HG03280 (cell line): ENCODE results near the gene MLST8.
"Not testable (repeated sequence)": the region's sequence is repeated elsewhere in the genome, so short reads cannot be mapped to it uniquely, and the experiment has no call there.

Source experiments
- ATAC-seq: cut with Tn5 transposase; IDR thresholded peaks from one replicate; pipeline ENCODE4 v1.9.1; 2021; ENCODE audit warnings: mild to moderate bottlenecking, moderate library complexity; ENCODE audit not compliant: unreplicated experiment

Gene MLST8

GRCh38 chr16:2190002-2190658 lies 15.1 kb upstream of the MLST8 start:
- ATAC-seq, result no peak

DNA sequence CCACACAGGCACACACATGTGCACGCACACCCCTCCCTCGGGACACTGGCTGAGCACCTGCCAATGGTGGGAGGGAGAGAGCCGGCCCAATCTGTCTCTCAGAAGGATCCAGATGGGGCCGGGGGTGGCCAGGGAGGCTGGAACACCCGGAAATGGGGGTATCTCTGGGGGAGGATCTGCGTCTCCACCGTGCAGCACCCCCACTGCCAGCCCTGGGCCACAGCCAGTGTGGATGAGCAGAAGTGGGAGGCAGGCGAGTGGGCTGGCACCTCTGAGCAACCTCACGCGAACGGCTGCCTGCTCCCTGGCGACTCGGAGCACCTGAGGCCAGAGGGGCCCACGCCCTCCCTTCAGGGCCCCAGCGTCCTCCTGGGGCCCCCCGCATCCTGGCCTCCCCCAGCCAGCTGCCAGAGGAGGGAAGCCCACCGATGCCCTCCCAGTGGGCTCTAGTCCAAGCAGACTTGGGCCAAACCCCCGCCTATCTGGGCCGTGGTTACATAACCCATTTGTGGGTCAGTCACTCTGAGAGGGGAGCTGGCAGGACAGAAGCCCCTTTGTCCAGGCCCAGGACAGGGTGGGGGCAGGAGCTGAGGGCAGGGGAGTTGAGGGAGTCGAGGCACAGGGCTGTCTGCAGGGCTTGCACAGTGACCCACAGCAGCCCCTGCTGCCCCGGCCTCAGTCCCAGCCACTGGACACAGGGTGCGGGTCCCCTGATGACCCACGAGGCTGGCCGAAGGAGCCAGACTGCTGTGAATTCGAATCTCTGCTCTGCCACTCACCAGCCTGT lies 14.4 kb upstream of the MLST8 start:
- ATAC-seq, result no peak

GRCh38 chr16:2191446-2191706 lies 13.9 kb upstream of the MLST8 start:
- no peak for ATAC-seq

GRCh38 chr16:2194166-2194834 lies 11.0 kb upstream of the MLST8 start:
- ATAC-seq, result no peak

DNA sequence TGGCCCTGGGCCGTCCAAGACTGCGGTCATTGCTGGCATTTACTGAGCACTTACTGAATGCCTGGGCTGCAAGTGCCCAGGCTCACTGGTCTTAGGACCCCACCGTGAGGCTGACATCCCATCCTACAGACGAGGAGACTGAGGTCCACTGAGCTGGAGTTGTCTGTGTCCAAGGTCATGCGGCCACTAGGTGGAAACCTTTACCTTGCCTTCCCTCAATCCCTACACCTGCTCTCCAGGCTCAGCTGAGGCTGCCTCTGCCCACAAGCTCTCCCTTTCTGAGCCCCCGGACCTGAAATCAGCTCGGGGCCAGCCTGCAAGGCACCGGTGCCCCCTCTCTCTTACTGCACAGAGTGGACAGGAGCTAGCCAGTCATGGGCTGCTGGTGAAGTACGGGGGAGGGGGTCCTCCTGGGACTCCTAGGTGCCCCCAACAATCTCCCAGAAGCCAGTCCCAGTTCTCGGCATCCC lies 10.4 kb upstream of the MLST8 start:
- ATAC-seq, result no peak

GRCh38 chr16:2195322-2196161 lies 9.7 kb upstream of the MLST8 start:
- no peak for ATAC-seq

- ATAC-seq, result no peak
Measured at GRCh38 chr16:2196162-2196980, 8.9 kb upstream of the MLST8 start, which contains the start of gene CASKIN1. Gene CASKIN1, minus strand, starts transcription at chr16:2196605. Its CDS starts 173 bp downstream, at chr16:2196432.

DNA sequence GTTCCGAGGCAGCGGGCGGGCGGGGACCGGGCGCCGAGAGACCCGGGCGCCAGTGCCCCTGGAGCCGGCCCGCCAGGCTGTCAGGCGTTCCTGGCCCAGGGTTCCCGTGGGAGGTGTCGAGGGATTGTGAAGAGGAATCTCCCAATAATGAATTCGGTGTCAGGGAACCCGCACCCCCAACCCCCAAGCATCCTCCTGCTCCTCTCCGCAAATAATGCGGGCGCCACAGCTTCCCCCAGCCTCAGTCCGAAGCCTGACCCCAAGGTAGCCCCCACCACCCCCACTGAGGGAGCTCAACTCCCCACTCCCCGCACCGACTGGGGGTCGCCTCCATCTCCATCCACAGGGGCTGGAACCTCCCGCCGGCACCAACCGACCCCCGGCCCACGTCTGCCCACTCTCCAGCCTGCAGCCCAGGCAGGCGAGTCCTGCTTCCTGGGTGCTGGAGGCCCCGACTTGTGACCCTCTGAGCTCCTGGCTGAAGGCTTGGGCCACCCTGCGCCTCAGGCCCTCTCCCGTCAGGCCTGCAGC lies 8.2 kb upstream of the MLST8 start:
- ATAC-seq, result no peak

- ATAC-seq, result no peak
Measured at GRCh38 chr16:2197765-2198164, 7.5 kb upstream of the MLST8 start.

- no peak for ATAC-seq
Measured at GRCh38 chr16:2198283-2198682, 7.0 kb upstream of the MLST8 start.

DNA sequence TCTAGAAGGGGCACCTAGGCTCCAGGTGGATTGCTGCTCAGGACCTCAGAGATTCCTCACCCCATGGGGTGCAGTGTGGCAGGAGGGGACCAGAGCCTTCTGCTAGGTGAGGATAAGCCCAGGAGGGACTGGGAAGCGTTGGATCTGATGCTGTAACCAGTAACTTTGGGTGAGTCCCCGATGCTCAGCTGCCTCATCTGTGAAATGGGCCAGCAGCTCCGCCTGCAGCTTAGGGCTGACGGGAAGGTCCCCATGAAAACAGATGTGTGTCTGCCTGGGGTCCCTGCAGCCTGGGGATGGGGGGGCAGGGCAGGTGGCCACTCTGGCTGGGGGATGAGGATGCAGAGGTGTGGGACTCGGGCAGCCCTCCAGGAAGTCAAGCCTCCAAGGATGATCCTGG lies 6.2 kb upstream of the MLST8 start:
- ATAC-seq, result no peak

- no peak for ATAC-seq
Measured at GRCh38 chr16:2199621-2200139, 5.6 kb upstream of the MLST8 start.

GRCh38 chr16:2200313-2200712 lies 4.9 kb upstream of the MLST8 start:
- ATAC-seq, result no peak

DNA sequence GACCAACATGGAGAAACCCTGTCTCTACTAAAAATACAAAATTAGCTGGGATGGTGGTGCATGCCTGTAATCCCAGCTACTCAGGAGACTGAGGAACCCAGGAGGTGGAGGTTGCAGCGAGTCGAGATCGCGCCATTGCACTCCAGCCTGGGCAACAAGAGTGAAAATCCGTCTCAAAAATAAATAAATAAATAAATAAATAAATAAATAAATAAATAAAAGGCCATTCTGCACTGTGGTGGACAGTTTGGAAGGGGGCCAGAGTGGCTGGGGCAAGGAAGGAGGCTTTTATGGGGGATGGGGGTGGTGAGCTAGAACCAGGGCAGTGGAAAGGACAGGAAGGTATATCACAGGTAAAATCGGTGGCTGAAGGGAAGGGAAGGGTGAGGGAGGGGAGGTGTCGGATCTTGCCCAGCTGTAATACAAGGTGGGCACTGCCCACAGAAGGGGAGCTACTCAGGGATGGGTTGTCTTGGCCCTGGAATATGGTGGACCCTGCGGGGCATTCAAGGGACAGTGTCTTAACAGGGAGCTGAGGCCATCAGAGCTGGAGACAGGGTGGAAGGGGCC lies 2.0 kb upstream of the MLST8 start:
- ATAC-seq, result not testable (repeated sequence)

DNA sequence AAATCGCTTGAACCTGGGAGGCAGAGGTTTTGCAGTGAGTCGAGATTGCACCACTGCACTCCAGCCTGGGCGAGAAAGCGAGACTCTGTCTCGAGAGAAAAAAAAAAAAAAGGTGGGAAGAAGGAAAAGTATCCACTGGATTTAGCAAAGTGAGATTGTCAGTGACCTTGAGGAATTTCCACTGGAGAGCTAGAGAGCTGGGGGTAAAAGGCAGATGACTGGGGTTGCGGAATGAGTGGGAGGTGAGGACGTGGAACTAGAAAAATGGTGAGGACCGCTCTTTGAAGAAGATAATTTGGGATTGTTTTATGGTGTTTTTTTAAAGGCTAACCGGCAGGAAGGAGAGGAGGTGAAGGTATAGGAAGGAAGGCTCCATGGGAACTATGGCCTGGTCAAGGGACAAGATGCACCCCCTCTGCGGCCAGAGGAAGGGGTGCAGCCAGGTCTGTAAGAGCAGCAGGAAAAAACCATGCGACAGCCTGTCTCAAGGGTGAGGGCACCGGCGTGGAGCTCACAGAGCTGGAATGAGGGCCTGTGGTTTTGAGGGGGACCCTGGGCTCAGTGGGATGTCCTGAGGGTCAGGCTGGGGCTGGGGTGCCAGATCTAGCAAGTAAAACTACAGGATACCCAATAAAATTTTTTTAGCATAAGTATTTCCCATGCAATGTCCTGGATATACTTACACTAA lies 694 bp upstream of the MLST8 start:
- no peak for ATAC-seq

GRCh38 chr16:2205967-2206313 lies 686 bp downstream of the MLST8 start:
- ATAC-seq, result no peak

DNA sequence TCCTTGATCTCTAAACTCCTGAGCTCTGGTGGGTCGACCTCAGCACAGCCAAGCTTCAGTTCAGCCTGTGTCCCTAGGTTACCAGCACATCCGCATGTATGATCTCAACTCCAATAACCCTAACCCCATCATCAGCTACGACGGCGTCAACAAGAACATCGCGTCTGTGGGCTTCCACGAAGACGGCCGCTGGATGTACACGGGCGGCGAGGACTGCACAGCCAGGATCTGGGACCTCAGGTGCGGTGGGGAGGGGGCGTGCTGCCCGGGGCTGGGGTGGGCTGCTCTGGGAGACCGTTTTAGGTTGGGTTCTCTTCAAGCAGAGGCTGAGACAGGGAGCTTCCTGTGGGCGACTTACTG lies 1.1 kb downstream of the MLST8 start:
- no peak for ATAC-seq

GRCh38 chr16:2206780-2207433 lies 1.7 kb downstream of the MLST8 start:
- no peak for ATAC-seq

DNA sequence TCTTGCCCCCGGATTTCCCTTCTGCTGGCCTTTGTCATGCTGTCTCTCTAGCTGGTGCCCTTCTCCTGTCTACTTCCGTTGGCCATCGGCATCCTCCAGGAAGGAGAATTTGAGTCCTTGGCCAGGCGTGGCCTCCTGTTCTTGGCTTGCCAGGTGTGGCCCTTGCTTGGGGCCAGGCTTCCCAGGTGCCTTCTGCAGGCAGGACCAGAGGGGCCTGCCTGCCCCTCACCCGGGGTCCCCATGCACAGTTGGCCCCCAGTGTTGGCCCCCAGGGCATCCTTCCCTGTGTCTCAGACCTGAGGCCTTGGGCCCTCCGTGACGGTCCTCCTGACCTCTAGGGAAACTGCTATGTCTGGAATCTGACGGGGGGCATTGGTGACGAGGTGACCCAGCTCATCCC lies 2.6 kb downstream of the MLST8 start:
- no peak for ATAC-seq
